GM21381 (cell line): ENCODE measurements around the gene INCA1.

Experiments used
- ATAC-seq: cut with Tn5 transposase; IDR thresholded peaks from one replicate; pipeline ENCODE4 v1.9.1; 2021; ENCODE audit warnings: mild to moderate bottlenecking, moderate library complexity; ENCODE audit not compliant: unreplicated experiment

INCA1 gene

DNA sequence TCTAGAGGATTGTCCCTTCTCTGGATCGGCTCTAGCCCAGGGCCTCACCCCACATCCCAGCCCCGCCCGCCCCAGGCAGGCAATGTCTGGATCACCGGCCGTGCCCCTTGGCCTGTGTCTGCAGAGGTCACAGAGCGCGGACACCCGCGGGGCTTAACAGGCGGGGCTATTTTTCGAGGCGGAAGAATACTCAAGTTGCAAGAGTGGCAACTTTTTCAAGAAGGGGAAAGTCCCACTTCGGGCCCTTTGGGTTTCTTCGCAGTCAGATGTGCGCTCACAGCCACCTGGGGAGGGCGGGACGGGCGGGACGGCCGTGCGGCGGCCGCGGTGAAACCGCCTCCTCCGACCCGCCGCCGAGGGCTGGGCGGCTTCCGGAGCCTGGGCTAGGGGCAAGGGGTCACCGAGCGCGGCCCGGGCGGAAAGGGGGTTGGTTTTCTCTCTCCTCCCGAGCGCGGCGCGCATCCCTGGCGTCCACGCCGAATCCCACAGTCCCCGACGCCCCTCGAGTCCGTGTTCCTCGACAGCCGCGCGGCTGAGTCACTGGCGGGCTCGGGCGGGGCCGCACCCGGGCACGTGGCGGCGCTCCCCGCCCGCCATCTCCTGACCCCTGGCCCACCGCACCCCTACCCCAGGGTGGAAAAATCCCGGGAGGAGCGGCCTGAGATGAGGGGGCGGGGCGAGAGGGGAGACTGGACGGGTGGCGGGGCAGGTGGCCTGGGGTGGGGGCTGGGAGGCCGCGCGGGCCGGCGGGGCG lies 47.8 kb downstream of the INCA1 start:
- peak; percentile 28 for ATAC-seq

DNA sequence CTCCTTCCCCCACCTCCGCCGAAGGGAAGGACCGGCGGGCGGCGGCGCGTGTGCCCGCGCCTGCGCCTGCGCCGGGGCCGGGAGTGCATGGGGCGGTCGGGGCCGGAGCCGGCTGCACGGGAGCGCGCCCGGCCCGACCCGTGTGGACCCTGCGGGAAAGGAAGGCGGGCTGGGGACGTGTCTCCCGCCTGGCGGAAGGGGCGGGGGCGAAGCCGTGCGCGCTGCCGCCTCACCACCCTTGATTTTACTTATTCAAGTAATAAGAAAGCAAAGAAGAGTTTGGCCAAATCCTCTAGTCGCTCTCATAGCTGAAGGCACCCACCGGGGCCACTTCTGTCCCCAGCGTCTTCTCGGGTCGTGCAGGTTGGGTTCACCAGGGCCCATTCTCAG lies 48.4 kb downstream of the INCA1 start:
- ATAC-seq: peak; percentile 36

DNA sequence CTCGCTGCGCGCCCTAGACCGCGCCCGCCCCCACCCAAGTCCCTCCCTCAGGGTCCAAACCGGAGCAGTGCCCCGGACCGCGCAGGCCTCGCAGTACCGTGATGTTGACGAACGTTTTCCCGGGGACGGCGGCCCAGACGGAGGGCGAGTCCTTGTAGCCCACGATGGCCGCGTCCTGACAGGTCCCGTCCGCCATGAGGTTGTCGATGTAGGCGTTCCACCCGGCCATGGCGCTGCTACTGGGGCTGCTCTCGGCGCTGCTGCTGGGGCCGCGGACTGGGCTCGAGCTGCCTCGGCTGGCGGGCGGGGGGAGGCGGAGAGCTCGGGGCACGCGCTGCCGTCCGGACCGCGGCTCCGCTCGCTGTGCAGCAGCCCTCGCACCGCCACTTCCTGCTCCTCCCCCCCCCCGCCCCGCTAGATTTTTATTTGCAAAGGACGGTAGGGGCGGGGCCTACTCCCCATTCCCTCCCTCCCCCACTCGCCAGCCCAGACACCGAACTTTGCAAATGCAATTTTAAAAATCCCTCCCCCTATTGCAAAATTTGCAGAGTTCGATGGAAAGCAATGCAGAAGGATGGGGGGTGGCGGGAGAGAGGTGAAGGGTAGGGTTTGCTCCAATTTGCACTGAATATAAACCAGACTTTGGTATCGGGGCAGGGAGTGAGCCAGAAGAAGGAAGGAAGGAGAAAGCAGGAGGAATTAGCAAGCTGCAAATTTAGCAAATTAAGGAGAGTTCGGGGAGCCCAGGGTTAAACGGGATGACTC lies 49.0 kb downstream of the INCA1 start, which contains the start of gene PFN1:
PFN1 (minus strand) TSS at position 365 of the 765 bp plus-strand sequence; CDS start at position 229, 136 bp downstream.
- ATAC-seq: peak; percentile 17

DNA sequence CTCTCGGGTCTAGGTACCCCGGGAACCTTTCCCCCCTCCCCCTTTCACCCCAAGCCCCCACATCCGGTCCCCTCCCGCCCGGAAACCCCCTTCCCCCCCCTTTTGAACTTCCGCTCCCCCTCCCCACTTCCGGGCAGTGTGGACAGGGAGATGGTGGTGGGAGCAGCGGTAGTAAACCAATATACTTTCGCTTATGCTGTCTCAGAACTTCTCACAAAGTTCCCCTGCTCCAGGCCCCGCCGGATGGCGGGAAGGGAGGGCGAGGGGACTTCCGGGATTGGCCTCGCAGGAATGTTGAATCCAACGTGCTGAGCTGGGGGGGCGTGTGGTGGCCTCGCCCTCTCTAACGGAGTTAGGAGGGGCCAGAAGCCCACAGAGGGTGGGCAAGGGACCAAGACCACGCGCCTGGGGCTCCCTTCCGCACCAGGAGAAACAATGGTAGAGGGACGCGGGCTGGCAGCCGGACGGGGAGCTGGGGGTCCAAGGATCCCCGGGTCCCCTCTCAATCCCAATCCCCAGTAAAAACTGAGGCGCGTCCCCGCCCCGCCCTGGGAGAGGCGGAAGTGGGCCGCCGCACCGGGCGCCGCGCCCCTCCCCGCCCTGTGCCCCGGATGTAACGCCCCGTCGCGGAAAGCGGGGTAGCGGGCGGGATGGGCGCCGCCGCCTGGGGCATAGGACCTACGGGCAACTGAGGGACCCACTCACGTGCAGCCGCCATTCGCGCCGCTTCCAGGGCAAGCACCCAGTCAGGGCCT lies 49.7 kb downstream of the INCA1 start:
- peak; percentile 7 for ATAC-seq

DNA sequence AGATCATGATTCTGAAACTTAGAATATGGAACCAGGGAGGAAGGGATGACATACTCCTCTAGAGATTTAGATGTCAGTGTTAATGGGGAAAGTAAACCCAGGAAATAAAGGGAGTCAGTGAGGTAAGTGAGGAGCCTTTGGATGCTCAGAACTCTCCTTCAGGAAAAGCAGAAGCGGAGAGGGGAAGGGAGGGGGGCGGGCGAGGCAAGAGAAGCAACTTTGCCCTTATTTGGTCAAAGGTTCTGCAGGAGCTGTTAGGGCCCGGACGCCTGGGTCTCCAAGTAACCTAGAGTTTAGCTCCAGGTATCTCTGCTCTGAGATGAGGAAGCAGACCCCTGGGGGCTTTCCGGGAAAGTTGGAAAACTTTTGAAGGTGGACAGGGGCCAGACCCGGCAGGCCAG lies 50.3 kb downstream of the INCA1 start:
- no peak for ATAC-seq

GRCh38 chr17:4946312-4946976 lies 50.9 kb downstream of the INCA1 start:
- ATAC-seq: no peak

- no peak for ATAC-seq
Observed at GRCh38 chr17:4945944-4946280, 51.4 kb downstream of the INCA1 start.

- no peak for ATAC-seq
Observed at GRCh38 chr17:4945176-4945943, 52.0 kb downstream of the INCA1 start.

GRCh38 chr17:4944554-4945175 lies 52.7 kb downstream of the INCA1 start:
- no peak for ATAC-seq

DNA sequence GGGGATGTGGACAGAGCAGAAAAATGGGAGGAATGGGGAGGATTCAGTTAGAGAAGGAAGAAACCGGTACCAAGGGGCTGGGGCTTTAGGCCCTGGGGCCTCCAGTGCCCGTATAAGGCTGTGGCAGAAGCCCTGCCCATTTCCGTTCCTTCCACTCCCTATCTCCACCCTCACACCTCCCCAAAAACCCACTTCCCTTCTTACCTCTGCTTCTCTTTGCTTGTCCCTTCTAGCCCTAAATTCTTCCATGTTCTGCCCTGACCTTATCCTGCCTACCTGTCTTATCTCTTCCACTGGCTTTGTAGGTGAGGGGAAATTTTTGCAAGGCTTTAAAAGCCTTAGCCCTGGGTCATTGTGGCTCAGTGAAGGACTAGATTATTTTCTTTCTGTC lies 53.2 kb downstream of the INCA1 start:
- ATAC-seq: no peak

DNA sequence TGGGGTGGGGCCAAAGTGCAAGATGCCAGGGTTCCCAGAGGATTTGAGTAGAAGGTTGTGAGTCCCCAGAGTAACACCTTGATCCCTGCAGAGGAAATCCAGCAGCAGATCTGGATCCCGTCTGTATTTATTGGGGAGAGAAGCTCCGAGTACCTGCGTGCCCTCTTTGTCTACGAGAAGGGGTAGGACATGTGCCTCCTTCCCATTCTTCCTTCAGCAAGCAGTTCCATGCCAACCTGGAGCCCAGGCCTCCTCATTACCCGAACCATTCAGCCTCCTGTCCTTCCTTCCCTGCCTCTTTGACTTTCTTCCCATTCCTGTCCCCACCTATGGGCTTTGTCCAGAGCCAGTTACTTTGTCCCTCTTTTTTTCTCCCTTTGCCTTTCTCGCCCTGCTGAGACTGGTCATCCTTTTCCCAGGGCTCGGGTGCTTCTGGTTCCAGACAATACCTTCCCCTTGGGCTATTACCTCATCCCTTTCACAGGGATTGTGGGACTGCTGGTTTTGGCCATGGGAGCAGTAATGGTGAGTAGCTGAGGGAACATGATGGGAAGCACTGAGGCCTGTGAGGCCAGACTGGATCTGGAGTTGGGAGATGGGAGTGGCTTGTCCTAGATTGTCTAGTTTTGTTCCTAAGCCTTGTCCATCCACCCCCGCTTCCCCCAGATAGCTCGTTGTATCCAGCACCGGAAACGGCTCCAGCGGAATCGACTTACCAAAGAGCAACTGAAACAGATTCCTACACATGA lies 54.4 kb downstream of the INCA1 start:
- no peak for ATAC-seq

DNA sequence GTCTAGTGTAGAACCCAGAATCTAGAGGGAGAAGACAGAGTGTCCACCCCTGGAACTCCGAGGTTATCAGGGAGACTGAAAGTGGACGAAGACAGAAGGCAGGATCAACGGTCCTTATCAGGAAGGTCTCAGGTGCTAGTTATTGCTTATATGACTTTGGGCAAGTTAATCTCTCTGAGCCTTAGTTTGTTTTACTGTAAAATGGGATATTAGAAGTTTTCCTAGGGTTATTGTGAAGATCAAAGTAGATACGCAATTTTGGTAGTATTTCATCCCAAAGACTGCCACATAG lies 56.1 kb downstream of the INCA1 start:
- no peak for ATAC-seq

- no peak for ATAC-seq
Observed at GRCh38 chr17:4940555-4941318, 56.6 kb downstream of the INCA1 start.

DNA sequence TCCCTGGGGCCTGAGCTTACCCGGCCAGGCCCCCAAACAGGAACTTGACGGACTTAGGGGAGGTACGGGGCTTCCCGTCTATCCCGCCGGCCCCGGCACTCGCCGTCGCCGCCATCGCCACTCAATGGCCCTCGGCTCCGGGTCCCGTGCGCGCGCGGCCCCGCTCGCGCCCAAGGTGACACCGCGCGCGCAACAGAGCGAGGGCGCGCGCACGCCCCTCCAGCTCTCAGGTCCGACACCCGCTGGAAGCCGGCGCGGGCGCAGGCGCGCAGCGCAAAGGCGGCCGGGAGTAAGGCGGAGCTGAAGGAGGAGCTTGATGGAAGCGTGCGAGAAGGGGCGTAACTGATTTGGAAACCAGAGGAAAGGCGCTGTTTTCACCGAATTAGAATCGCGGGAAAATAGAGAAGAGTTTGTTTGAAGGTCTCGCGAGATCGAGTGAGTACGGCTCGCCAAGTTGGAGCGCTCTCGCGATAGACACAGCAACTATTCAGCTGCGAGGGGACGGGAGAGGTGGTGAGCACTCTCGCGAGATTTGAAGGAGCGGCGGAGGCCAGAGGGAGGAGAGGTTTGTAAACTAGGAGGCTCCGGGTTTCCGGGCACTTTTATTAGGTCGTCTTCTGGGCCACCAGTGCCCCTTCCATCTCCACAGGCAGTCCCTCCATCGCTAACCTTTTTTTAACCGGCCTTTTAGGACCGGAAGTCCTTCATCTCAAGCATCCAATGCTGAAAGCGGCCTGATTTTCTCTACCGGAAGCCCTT lies 57.3 kb downstream of the INCA1 start, which contains the start of the genes RNF167 and SLC25A11:
RNF167 (plus strand) TSS at position 473 of the 759 bp plus-strand sequence. CDS start 642 bp downstream, outside the sequence.
SLC25A11 (minus strand) TSS at position 251 of the 759 bp plus-strand sequence; CDS start at position 115, 136 bp downstream.
- peak; percentile 71 for ATAC-seq

GRCh38 chr17:4939546-4939795 lies 57.9 kb downstream of the INCA1 start:
- ATAC-seq: peak; percentile 8

- no peak for ATAC-seq
Observed at GRCh38 chr17:4938688-4939545, 58.4 kb downstream of the INCA1 start.
